ENCODE data around the gene ID2. TPM values are rescaled to one million over a fixed set of nuclear protein-coding genes. Genes with fewer than 3 reads are reported as not detected.

The ID2 gene
- total RNA-seq, 2 experiments from 2014 or later: 182 to 193 TPM

DNA sequence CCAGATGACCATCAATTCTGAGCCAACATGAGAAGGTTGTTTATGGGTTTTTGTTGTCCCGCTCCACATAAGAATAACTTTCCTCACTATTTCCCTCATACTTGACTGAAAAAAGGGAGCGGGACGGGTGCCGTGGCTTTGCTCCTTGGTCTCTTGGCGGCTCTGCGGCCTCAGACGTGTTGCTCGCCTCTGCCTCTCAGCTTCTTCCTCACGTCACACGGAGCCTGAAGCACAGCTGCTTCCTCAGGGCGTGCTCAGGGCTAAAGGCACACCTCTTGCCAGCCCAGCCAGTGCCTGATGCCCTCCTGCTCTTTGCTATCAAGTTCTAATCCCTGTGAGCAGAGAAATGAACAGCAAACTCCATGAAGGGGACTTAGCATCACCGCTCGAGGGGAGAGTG is 17.9 kb upstream of the ID2 start:
- CTCF ChIA-PET: no interaction called here
- Mint-ChIP-seq H3K27ac (no peak overlapping the region), H3K4me3 (no peak overlapping the region), H3K27me3 (no peaks in the 10 kb centered on the region), H3K36me3 (no peaks in the 10 kb centered on the region), H3K4me1 (ENCODE audit: low read depth) (peaks cover 6% of the 10 kb centered on the region), H3K9me3 (no peaks in the 10 kb centered on the region)
- DNase-seq: no peak
- POLR2A ChIA-PET: no interaction called here
- intact Hi-C loops (cut with micrococcal nuclease): no loop called here

DNA sequence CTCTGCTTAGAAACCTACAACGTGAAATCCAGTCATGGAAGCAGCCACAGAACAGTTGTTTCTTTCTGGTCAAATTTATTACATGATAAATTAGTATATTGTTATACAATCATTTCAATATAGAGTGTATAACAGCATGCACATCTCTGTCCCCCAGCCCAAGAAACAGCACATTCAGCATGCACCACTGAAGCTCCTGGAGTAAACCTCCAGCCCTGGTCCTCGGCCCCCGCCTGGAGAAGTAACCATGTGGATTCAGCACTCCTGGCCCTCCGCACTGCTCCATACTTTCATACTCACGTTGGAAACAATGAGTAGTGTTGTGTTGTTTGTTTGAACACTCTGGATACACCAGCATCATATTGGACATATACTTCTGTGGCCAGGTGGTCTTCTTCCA is 15.3 kb upstream of the ID2 start:
- H3K36me3 Mint-ChIP-seq: no peaks in the 10 kb centered on the region

DNA sequence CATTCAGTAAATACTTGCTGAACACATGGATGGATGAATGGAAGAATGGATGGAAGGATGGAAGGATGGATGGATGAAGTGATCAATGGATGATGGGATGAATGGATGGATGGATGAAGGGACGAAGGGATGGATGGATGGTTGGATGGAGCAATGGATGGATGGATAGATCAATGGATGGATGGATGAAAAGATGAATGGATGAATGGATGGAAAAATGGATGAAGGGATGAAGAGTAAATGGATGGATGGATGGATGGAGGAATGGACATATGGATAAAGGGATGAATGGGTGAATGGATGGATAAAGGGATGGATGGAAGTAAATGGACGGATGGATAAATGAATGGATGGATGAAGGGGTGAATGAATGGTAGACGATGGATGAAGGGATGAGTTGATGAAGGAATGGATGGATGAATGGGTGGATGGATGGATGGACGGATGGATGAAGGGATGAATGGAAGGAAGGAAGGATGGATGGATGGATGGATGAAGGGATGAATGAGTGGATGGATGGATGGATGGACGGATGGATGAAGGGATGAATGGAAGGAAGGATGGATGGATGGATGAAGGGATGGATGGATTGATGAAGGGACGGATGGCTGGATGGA is 13.9 kb upstream of the ID2 start:
- DNase-seq: no peak
- ChIA-PET CTCF (no interaction called here), POLR2A (no interaction called here)
- Mint-ChIP-seq H3K36me3 (no peaks in the 10 kb centered on the region), H3K4me3 (no peak overlapping the region), H3K27ac (no peak overlapping the region), H3K27me3 (peaks cover 4% of the 10 kb centered on the region), H3K4me1 (ENCODE audit: low read depth) (no peaks in the 10 kb centered on the region), H3K9me3 (no peaks in the 10 kb centered on the region)
- intact Hi-C loops (cut with micrococcal nuclease): no loop called here

More for the DNA sequence above, 15.3 kb upstream of the ID2 start:
- peaks cover 6% of the 10 kb centered on the region for H3K4me1 Mint-ChIP-seq (ENCODE audit: low read depth)
- intact Hi-C loops (cut with micrococcal nuclease): no loop called here
- ChIA-PET CTCF (interaction anchor here (0.6 kb wide), 1 partner anchor 24 kb away, joined by 3 read pairs; no protein-coding TSS in a partner anchor), POLR2A (interaction anchor here (1.1 kb wide), 1 partner anchor 16 kb away, joined by 4 read pairs; the partner anchor contains the start of gene ID2)
- no peak for DNase-seq
- H3K27ac Mint-ChIP-seq: no peak overlapping the region
- no peak overlapping the region for H3K4me3 Mint-ChIP-seq
- peaks cover under 1% of the 10 kb centered on the region for H3K27me3 Mint-ChIP-seq
- H3K9me3 Mint-ChIP-seq: no peaks in the 10 kb centered on the region

DNA sequence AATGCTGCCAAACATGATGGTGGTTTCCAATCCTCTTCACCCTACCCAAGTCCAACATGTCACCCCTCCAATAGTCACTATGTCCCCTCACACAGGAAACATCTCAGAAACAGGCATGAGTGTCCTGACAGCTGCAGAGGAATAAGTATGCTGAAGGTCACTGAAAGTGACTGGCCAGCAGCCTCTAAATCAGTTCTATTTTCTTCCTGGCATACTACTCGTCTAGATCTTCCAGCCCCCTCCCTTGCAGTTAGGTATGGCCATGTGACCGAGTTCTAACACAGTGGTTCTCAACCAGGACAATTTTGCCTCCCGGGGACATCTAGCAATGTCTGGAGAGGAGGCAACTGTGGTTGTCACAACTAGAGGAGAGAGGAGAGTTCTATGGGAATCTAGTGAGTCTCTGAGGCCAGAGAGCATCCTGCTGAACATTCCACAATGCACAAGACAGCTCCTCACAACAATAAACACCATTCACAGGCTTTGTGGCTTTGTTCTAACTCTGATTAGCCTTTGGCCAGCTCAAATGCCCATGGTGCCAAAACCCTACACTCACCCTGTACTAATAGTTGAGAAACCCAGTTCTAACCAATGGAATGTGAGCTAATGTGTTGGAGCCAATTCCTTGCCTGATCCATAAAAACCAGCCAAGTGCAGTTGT is 12.6 kb upstream of the ID2 start:
- CTCF ChIA-PET: no interaction called here
- H3K27ac Mint-ChIP-seq: no peak overlapping the region
- peaks cover 12% of the 10 kb centered on the region for H3K9me3 Mint-ChIP-seq

DNA sequence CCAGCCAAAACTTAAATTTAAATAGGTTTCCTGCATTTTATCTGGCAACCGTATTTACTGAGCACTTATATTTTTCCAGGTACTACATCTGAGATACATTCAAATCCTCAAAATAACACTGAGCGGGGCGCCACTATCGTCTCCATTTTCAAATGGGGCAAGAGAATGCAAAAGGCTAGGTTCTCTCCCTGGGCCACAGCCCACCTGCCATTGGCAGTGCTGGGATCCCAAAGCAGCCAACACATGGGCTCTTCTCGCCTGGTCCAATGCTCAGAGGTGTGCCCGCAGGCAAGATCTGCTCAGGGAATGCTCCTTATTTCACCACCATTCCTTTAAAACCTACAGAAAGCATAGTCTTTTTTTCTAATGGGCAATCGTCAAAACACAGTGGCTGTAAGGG is 11.3 kb upstream of the ID2 start:
- intact Hi-C loops (cut with micrococcal nuclease): loop anchor here (10.0 kb wide), 1 partner anchor 1756 kb away; the partner anchor contains the start of gene RNF144A
- POLR2A ChIA-PET: no interaction called here
- H3K4me3 Mint-ChIP-seq: no peak overlapping the region
- peaks cover 20% of the 10 kb centered on the region for H3K27me3 Mint-ChIP-seq
- DNase-seq: no peak
- H3K4me1 Mint-ChIP-seq (ENCODE audit: low read depth): no peaks in the 10 kb centered on the region
- H3K9me3 Mint-ChIP-seq: peaks cover 23% of the 10 kb centered on the region
- CTCF ChIA-PET: no interaction called here
- no peak overlapping the region for H3K27ac Mint-ChIP-seq
- H3K36me3 Mint-ChIP-seq: peaks cover 11% of the 10 kb centered on the region

More for the DNA sequence above, 12.6 kb upstream of the ID2 start:
- POLR2A ChIA-PET: no interaction called here
- intact Hi-C loops (cut with micrococcal nuclease): no loop called here
- Mint-ChIP-seq H3K4me3 (no peak overlapping the region), H3K36me3 (peaks cover 7% of the 10 kb centered on the region), H3K4me1 (ENCODE audit: low read depth) (no peaks in the 10 kb centered on the region), H3K27me3 (peaks cover 11% of the 10 kb centered on the region)
- no peak for DNase-seq

DNA sequence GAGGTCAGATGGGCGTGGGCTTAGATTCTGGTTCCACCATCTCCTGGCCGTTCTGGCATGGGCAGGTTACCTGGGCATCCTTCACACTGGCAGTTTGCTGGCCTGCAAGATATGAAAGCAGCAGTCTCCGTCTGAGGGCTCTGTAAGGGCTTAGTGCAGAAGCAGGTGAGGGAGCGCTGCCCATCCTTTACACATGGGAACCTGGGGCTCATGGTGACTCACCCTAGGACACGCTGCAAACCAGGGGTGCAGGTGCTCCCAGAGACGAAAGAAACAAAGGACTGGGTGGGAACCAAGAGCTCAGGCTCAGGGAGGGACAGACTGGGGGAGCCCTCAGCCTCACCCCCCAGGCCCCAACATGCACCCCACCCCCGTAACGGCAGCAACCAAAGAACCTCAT is 10.7 kb upstream of the ID2 start:
- no peaks in the 10 kb centered on the region for H3K4me1 Mint-ChIP-seq (ENCODE audit: low read depth)
- CTCF ChIA-PET: no interaction called here
- intact Hi-C loops (cut with micrococcal nuclease): loop anchor here (10.0 kb wide), 1 partner anchor 1756 kb away; the partner anchor contains the start of gene RNF144A
- no peak overlapping the region for H3K4me3 Mint-ChIP-seq
- peaks cover 11% of the 10 kb centered on the region for H3K36me3 Mint-ChIP-seq
- peaks cover 27% of the 10 kb centered on the region for H3K9me3 Mint-ChIP-seq
- DNase-seq: no peak
- POLR2A ChIA-PET: no interaction called here
- H3K27me3 Mint-ChIP-seq: peaks cover 25% of the 10 kb centered on the region
- no peak overlapping the region for H3K27ac Mint-ChIP-seq

DNA sequence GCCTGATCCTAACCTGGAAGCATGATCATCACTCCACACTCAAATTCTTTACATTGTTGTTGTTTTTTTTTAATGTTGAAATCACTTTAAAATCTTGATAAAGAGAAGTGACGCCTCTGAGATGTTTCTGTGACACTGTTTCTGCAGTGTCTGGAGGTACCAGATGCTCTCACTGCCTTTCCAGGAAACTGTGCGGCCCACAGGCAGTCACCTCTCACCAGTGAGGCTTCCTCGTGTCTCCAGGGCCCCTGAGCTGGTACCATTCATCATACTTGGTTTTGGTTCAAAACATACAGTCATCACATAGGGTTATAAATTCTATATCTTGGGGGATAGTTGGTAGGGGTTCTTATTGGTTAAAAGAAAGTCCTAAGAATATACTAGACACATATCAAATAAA is 10.1 kb upstream of the ID2 start:
- CTCF ChIA-PET: no interaction called here
- H3K4me1 Mint-ChIP-seq (ENCODE audit: low read depth): peaks cover 2% of the 10 kb centered on the region
- intact Hi-C loops (cut with micrococcal nuclease): loop anchor here (10.0 kb wide), 1 partner anchor 1757 kb away; the partner anchor contains the start of gene RNF144A

DNA sequence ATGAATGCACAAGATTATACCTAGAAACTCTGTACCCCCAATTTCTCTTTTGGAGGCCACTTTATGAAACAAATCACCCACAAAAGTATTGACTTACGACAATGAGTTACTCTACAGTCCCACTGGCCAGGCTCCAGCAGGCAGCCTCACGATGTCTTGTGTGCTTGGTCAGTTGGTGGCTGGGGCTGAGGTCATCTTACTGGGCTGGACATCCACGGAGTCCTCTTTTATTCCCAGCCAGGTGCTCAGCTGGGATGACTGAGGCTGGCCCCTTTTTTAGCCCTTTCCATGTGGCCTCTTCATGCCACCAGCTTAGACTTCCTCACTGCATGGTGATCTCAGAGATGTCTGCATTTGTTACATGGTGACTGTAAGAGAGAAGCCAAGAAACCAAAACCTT is 8.9 kb upstream of the ID2 start:
- intact Hi-C loops (cut with micrococcal nuclease): loop anchor here (10.0 kb wide), 1 partner anchor 1758 kb away; the partner anchor contains the start of gene RNF144A
- Mint-ChIP-seq H3K4me1 (ENCODE audit: low read depth) (peaks cover 11% of the 10 kb centered on the region), H3K36me3 (peaks cover 11% of the 10 kb centered on the region), H3K27ac (no peak overlapping the region), H3K9me3 (peaks cover 27% of the 10 kb centered on the region), H3K27me3 (peaks cover 40% of the 10 kb centered on the region), H3K4me3 (no peak overlapping the region)
- ChIA-PET CTCF (no interaction called here), POLR2A (interaction anchor here (1.4 kb wide), 1 partner anchor 9 kb away, joined by 9 read pairs; the partner anchor contains the start of gene ID2)
- no peak for DNase-seq

More for the DNA sequence above, 10.1 kb upstream of the ID2 start:
- H3K27me3 Mint-ChIP-seq: peaks cover 29% of the 10 kb centered on the region
- POLR2A ChIA-PET: interaction anchor here (1.4 kb wide), 1 partner anchor 10 kb away, joined by 9 read pairs; the partner anchor contains the start of gene ID2
- peaks cover 11% of the 10 kb centered on the region for H3K36me3 Mint-ChIP-seq
- DNase-seq: no peak
- no peak overlapping the region for H3K4me3 Mint-ChIP-seq
- H3K9me3 Mint-ChIP-seq: peaks cover 27% of the 10 kb centered on the region
- H3K27ac Mint-ChIP-seq: no peak overlapping the region

DNA sequence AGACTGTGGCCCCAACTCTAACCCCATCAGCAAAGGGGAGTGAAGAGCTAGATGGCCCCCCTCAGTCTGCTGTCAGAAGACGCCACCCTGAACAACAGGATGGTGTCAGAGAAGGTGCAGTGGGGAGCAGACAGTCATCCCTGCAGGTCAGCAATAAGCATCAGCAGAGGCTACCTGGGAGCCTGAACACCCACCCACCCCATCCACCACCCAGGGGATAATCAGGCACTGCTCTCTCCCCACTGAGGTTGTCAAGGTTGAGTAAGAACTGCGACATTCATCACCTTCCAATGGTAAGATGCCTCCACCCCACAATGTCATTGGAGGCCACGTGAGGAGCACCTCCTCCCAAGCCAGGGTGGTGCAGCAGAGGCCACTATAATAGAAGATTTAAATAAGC is 8.5 kb upstream of the ID2 start:
- H3K27ac Mint-ChIP-seq: no peak overlapping the region
- peaks cover 43% of the 10 kb centered on the region for H3K27me3 Mint-ChIP-seq
- peaks cover 11% of the 10 kb centered on the region for H3K36me3 Mint-ChIP-seq
- H3K4me3 Mint-ChIP-seq: no peak overlapping the region
- DNase-seq: no peak
- intact Hi-C loops (cut with micrococcal nuclease): loop anchor here (10.0 kb wide), 1 partner anchor 1759 kb away; the partner anchor contains the start of gene RNF144A
- H3K4me1 Mint-ChIP-seq (ENCODE audit: low read depth): peaks cover 12% of the 10 kb centered on the region
- H3K9me3 Mint-ChIP-seq: peaks cover 27% of the 10 kb centered on the region
- ChIA-PET CTCF (no interaction called here), POLR2A (no interaction called here)

DNA sequence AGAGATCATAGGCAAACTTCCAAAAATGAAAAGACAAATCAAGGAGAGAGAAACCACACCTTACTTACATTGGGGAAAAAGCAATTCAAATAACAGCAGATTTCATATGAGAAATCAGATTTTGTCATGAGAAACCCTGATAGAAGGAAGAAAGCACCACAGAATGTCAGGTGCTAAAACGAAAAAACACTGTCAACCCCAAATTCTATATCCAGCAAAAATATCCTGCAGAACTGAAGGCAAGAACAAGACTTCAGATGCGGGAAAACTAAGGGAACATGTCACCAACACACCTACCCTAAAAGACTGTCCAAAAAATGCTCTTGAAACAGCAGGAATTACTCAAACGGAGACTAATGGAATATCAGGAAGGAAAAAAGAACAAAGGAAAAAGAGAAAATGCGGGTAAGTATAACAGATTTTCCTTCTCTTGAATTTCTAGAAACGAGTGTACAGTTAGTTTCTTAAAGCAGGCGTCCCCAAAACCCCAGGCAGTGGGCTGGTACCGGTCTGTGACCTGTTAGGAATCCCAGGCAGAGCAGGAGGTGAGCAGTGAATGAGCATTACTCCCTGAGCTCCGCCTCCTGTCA is 7.3 kb upstream of the ID2 start:
- Mint-ChIP-seq H3K9me3 (peaks cover 27% of the 10 kb centered on the region), H3K4me1 (ENCODE audit: low read depth) (peaks cover 15% of the 10 kb centered on the region), H3K27ac (no peak overlapping the region), H3K36me3 (peaks cover 11% of the 10 kb centered on the region), H3K27me3 (peaks cover 43% of the 10 kb centered on the region), H3K4me3 (no peak overlapping the region)
- intact Hi-C loops (cut with micrococcal nuclease): loop anchor here (10.0 kb wide), 1 partner anchor 1760 kb away; the partner anchor contains the start of gene RNF144A
- POLR2A ChIA-PET: no interaction called here
- DNase-seq: no peak
- CTCF ChIA-PET: no interaction called here

DNA sequence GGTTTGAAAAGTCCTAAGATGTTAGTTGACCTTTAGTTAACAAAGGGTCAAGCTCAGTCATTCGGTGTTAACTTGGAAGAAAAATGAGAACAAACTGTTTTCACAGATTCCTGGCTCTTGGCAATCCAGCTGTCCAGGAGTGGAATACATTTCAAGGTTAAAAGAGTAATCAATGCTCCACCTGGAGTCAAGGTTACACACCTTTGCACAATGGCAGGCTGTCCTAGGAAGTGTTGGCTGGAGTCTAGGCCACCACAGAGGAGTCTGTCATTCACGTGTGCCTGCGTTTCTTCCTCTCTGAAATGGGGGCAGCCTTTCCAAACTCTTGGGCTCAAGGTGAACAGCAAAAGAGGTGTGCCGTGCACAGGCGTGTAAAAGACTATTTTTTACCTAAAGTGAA is 6.3 kb upstream of the ID2 start:
- ChIA-PET POLR2A (no interaction called here), CTCF (no interaction called here)
- Mint-ChIP-seq H3K9me3 (peaks cover 27% of the 10 kb centered on the region), H3K4me1 (ENCODE audit: low read depth) (peaks cover 25% of the 10 kb centered on the region), H3K4me3 (no peak overlapping the region), H3K27me3 (peaks cover 43% of the 10 kb centered on the region), H3K36me3 (peaks cover 11% of the 10 kb centered on the region), H3K27ac (no peak overlapping the region)
- intact Hi-C loops (cut with micrococcal nuclease): loop anchor here (10.0 kb wide), 1 partner anchor 1761 kb away; the partner anchor contains the start of gene RNF144A
- DNase-seq: no peak

DNA sequence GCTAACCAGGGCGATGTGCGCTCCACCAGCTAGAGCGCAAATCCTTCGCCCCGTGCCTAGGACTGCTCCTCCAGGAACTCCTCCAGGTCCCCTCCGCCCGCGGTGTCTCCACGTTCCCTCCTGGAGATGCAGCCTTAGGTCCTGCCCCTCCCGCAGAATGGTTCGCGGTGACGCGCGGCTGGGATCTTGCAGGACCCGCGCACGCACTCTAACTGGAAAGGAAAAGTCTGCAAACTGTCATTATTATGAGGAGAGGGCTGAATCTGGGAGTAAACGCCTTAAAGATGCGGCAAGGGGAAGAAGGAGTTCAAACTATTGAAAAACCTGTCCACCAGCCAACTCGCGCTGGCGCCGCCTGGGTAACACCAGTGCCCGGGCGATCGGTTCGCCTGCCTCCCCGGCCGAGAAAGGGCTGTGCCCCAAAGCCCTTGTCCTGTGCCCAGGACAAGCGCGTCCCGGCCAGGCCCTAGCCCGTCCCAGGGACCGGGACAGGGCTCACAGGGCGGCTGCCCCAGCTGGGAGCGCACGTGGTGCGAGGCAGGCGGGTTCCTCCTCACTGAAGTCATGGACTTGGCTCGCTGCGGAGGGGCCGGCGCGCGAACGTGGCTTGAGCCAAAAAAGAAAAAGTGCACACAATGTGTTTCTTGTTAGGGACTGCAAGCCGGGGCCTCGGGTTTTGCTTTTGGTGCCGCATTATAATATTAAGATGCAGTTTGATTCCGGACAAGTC is 5.5 kb upstream of the ID2 start:
- no peak for DNase-seq
- intact Hi-C loops (cut with micrococcal nuclease): loop anchor here (10.0 kb wide), 1 partner anchor 1762 kb away; the partner anchor contains the start of gene RNF144A
- ChIA-PET POLR2A (no interaction called here), CTCF (no interaction called here)
- Mint-ChIP-seq H3K36me3 (peaks cover 11% of the 10 kb centered on the region), H3K4me3 (no peak overlapping the region), H3K9me3 (peaks cover 27% of the 10 kb centered on the region), H3K27me3 (peaks cover 43% of the 10 kb centered on the region), H3K27ac (no peak overlapping the region), H3K4me1 (ENCODE audit: low read depth) (peaks cover 30% of the 10 kb centered on the region)
